SK-N-SH treated with all-trans-retinoic acid at 6 μM for 48 hours (cell line): ENCODE measurements around the gene ELAVL1.

Source experiments
- ATAC-seq: fragments of 200-7000 bp; cut with Tn5 transposase; 3 replicates; pipeline ENCODE4 v1.9.1; 2020; ENCODE audit warnings: mild to moderate bottlenecking, moderate library complexity
- ARNTL ChIP-seq: fragments of 450-650 bp; formaldehyde crosslinking; IDR thresholded peaks from 2 replicates; pipeline ENCODE4 v1.5.0; 2020; ENCODE audit warnings: low read depth, mild to moderate bottlenecking, moderate library complexity, borderline replicate concordance
- BACH2 ChIP-seq: fragments of 250-450 bp; sonication (Bioruptor Pico); IDR thresholded peaks from 2 replicates; pipeline ENCODE4 v1.9.0; 2021; ENCODE audit warnings: mild to moderate bottlenecking, borderline replicate concordance
- CSDC2 ChIP-seq: fragments of 250-450 bp; sonication (Bioruptor Pico); IDR thresholded peaks from 2 replicates; pipeline ENCODE4 v1.5.0; 2020; ENCODE audit warnings: mild to moderate bottlenecking, moderate library complexity
- ESRRG ChIP-seq: fragments of 250-450 bp; sonication (Bioruptor Pico); IDR thresholded peaks from 2 replicates; pipeline ENCODE4 v1.6.1; 2021; ENCODE audit warnings: mild to moderate bottlenecking
- GLIS3 ChIP-seq: fragments of 250-450 bp; sonication (Bioruptor Pico); IDR thresholded peaks from 2 replicates; pipeline ENCODE4 v1.5.0; 2020; ENCODE audit warnings: mild to moderate bottlenecking, moderate library complexity
- ISL1 ChIP-seq: fragments of 250-450 bp; sonication (Bioruptor Pico); IDR thresholded peaks from 2 replicates; pipeline ENCODE4 v2.1.2; 2022; ENCODE audit warnings: mild to moderate bottlenecking, moderate library complexity
- OSR1 ChIP-seq: fragments of 250-450 bp; sonication (Bioruptor Pico); IDR thresholded peaks from 2 replicates; pipeline ENCODE4 v1.8.0; 2022; ENCODE audit warnings: moderate library complexity, mild to moderate bottlenecking, inconsistent platforms
- PPARA ChIP-seq: fragments of 250-450 bp; sonication (Bioruptor Pico); IDR thresholded peaks from 2 replicates; pipeline ENCODE4 v1.5.0; 2020; ENCODE audit warnings: mild to moderate bottlenecking, borderline replicate concordance
- RARB ChIP-seq: fragments of 250-450 bp; sonication (Bioruptor Pico); IDR thresholded peaks from 2 replicates; pipeline ENCODE4 v1.8.0; 2021; ENCODE audit warnings: mild to moderate bottlenecking, moderate library complexity
- SNAI2 ChIP-seq: fragments of 250-450 bp; sonication (Bioruptor Pico); IDR thresholded peaks from 2 replicates; pipeline ENCODE4 v1.5.0; 2020; ENCODE audit warnings: mild to moderate bottlenecking, moderate library complexity
- TCF4 ChIP-seq: fragments of 250-450 bp; sonication (Bioruptor Pico); IDR thresholded peaks from 2 replicates; pipeline ENCODE4 v1.8.0; 2021; ENCODE audit warnings: mild to moderate bottlenecking, moderate library complexity, borderline replicate concordance
- TOX ChIP-seq: fragments of 250-450 bp; sonication (Bioruptor Pico); IDR thresholded peaks from 2 replicates; pipeline ENCODE4 v1.8.0; 2021; ENCODE audit warnings: mild to moderate bottlenecking, moderate library complexity, borderline replicate concordance
- ZC3H10 ChIP-seq: fragments of 250-450 bp; sonication (Bioruptor Pico); IDR thresholded peaks from 2 replicates; pipeline ENCODE4 v1.5.1; 2021; ENCODE audit warnings: mild to moderate bottlenecking, moderate library complexity
- ZFP3 ChIP-seq: fragments of 250-450 bp; sonication (Bioruptor Pico); IDR thresholded peaks from 2 replicates; pipeline ENCODE4 v1.5.0; 2020; ENCODE audit warnings: mild to moderate bottlenecking, moderate library complexity
- ZFP30 ChIP-seq: fragments of 450-650 bp; formaldehyde crosslinking; IDR thresholded peaks from 2 replicates; pipeline ENCODE4 v1.5.0; 2022; ENCODE audit warnings: mild to moderate bottlenecking, moderate library complexity
- ZNF565 ChIP-seq: fragments of 450-650 bp; formaldehyde crosslinking; conservative IDR thresholded peaks from 2 replicates; pipeline ENCODE4 v1.5.0; 2020; ENCODE audit warnings: low read depth, mild to moderate bottlenecking, moderate library complexity
- ZNF70 ChIP-seq: fragments of 450-650 bp; formaldehyde crosslinking; IDR thresholded peaks from 2 replicates; pipeline ENCODE4 v1.5.0; 2020; ENCODE audit warnings: mild to moderate bottlenecking, moderate library complexity
- ZNF8 ChIP-seq: fragments of 450-650 bp; formaldehyde crosslinking; IDR thresholded peaks from 2 replicates; pipeline ENCODE4 v1.5.0; 2020; ENCODE audit warnings: mild to moderate bottlenecking, moderate library complexity
- TF ChIP-seq, protein P1 (sequence below): fragments of 250-450 bp; sonication (Bioruptor Pico); IDR thresholded peaks from 2 replicates; pipeline ENCODE4 v1.5.1; 2021; ENCODE audit warnings: mild to moderate bottlenecking, moderate library complexity
- TF ChIP-seq, protein P2 (sequence below): fragments of 250-450 bp; sonication (Bioruptor Pico); IDR thresholded peaks from 2 replicates; pipeline ENCODE4 v1.8.0; 2020; ENCODE audit warnings: mild to moderate bottlenecking, moderate library complexity, borderline replicate concordance
- TF ChIP-seq, protein P3 (sequence below): fragments of 250-450 bp; sonication (Bioruptor Pico); IDR thresholded peaks from 2 replicates; pipeline ENCODE4 v1.5.1; 2020; ENCODE audit warnings: low read depth, mild to moderate bottlenecking, moderate library complexity

The ELAVL1 gene

DNA sequence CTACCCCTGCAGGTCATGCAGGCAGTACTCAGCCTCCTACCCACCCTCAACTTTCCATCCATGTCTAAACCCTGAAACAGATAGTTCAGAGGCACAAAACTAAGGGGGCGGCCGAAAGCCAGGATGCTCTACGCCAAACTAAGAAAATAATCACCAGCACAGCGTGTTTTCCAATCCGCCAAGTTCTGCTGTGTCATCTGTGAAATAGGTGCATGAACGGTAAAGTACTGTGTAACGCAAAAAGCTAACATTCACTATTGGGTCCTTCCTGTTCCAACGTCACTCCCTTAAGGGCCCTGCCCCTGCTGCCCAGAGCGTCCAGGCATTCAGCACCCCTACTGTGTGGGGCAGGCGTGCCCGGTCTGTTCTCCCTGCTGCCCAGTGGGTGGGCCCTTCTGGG is 49.7 kb downstream of the ELAVL1 start:
- no peak for TF ChIP-seq ZFP30 (CRISPR knock-in tag)
- TF ChIP-seq ZFP3 (CRISPR knock-in tag) = no peak
- TF ChIP-seq, protein P1, sequence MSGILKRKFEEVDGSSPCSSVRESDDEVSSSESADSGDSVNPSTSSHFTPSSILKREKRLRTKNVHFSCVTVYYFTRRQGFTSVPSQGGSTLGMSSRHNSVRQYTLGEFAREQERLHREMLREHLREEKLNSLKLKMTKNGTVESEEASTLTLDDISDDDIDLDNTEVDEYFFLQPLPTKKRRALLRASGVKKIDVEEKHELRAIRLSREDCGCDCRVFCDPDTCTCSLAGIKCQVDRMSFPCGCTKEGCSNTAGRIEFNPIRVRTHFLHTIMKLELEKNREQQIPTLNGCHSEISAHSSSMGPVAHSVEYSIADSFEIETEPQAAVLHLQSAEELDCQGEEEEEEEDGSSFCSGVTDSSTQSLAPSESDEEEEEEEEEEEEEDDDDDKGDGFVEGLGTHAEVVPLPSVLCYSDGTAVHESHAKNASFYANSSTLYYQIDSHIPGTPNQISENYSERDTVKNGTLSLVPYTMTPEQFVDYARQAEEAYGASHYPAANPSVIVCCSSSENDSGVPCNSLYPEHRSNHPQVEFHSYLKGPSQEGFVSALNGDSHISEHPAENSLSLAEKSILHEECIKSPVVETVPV (CRISPR knock-in tag) = no peak
- no peak for TF ChIP-seq ISL1 (CRISPR knock-in tag)
- TF ChIP-seq ZNF565 = no peak
- TF ChIP-seq ESRRG (CRISPR knock-in tag) = no peak
- no peak for TF ChIP-seq TOX (CRISPR knock-in tag)
- no peak for TF ChIP-seq ZNF8 (CRISPR knock-in tag)
- TF ChIP-seq, protein P2, sequence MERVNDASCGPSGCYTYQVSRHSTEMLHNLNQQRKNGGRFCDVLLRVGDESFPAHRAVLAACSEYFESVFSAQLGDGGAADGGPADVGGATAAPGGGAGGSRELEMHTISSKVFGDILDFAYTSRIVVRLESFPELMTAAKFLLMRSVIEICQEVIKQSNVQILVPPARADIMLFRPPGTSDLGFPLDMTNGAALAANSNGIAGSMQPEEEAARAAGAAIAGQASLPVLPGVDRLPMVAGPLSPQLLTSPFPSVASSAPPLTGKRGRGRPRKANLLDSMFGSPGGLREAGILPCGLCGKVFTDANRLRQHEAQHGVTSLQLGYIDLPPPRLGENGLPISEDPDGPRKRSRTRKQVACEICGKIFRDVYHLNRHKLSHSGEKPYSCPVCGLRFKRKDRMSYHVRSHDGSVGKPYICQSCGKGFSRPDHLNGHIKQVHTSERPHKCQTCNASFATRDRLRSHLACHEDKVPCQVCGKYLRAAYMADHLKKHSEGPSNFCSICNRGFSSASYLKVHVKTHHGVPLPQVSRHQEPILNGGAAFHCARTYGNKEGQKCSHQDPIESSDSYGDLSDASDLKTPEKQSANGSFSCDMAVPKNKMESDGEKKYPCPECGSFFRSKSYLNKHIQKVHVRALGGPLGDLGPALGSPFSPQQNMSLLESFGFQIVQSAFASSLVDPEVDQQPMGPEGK (CRISPR knock-in tag) = no peak
- no peak for TF ChIP-seq GLIS3 (CRISPR knock-in tag)
- no peak for TF ChIP-seq ZNF70 (CRISPR knock-in tag)
- TF ChIP-seq SNAI2 (CRISPR knock-in tag) = no peak
- TF ChIP-seq, all 23 proteins: peak for 0

DNA sequence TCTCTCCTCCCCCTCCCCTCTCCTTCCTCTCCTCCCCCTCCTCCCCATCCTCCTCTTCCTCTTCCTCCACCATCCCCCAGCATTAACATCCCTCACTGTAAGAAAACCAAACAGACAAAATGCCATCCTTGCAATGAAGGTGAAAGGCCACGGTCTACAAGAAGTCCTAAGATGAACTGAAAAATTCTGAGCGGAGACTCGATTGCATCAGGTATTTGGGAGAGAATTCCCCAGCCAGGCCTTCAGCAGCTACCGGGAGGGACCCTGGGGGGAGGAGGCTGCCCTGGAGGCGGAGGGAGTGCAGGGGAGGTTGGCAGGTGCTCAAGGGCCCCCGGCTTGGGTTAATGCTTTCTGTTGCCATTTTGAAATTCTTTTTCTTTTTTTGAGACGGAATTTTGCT is 51.9 kb downstream of the ELAVL1 start:
- TF ChIP-seq ESRRG (CRISPR knock-in tag) (no peak), CSDC2 (CRISPR knock-in tag) (no peak), OSR1 (no peak), RARB (CRISPR knock-in tag) (no peak), ZFP3 (CRISPR knock-in tag) (no peak), ARNTL (CRISPR knock-in tag) (no peak), ZNF565 (no peak), BACH2 (CRISPR knock-in tag) (no peak), TCF4 (CRISPR knock-in tag) (no peak), GLIS3 (CRISPR knock-in tag) (no peak), PPARA (CRISPR knock-in tag) (no peak), SNAI2 (CRISPR knock-in tag) (no peak), TOX (CRISPR knock-in tag) (no peak), ZNF8 (CRISPR knock-in tag) (no peak)
- TF ChIP-seq, protein P3, sequence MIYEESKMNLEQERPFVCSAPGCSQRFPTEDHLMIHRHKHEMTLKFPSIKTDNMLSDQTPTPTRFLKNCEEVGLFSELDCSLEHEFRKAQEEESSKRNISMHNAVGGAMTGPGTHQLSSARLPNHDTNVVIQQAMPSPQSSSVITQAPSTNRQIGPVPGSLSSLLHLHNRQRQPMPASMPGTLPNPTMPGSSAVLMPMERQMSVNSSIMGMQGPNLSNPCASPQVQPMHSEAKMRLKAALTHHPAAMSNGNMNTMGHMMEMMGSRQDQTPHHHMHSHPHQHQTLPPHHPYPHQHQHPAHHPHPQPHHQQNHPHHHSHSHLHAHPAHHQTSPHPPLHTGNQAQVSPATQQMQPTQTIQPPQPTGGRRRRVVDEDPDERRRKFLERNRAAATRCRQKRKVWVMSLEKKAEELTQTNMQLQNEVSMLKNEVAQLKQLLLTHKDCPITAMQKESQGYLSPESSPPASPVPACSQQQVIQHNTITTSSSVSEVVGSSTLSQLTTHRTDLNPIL (CRISPR knock-in tag) = no peak

More for the DNA sequence above, 49.7 kb downstream of the ELAVL1 start:
- ATAC-seq = no peak; the same call in 1 of the 3 replicates

DNA sequence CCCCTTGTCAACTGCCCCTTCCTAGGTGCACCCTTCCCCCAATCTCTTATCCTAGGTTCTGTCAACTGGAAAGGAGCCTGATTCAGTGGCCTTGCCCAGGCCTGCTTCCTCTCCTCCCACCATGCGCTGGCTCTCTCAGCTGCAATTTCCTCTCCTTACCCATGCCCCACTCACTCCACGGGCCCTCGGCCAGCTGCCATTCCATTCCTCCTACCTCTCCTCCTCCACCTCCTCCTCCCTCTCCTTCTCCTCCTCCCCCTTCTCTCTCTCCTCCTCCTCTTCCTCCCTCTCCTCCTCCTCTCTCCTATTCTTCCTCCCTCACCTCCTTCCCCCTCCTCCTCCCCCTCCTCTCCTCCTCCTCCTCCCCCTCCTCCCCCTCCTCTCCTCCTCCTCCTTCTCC is 52.4 kb downstream of the ELAVL1 start:
- ATAC-seq = peak; percentile 55
- no peak for TF ChIP-seq CSDC2 (CRISPR knock-in tag)
- no peak for TF ChIP-seq ESRRG (CRISPR knock-in tag)
- TF ChIP-seq, protein P2 (CRISPR knock-in tag) = no peak

More for the DNA sequence above, 51.9 kb downstream of the ELAVL1 start:
- no peak for ATAC-seq

DNA sequence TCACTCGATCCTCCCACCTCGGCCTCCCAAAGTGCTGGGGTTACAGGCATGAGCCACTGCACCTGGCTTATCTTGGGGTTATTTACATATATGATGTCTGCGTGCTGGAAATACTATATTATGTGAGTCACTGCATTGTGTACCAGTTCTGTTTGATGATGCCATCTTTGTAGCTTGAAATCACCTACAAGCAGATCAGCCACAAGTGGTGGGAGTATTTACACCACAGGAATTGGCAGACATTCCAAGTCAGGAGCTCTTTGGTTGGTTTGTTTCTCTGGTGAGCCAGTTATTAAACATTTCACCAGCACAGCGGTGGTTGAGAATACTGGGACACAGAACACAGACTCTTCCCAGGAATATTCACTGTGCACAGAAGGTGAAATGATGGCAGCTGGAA is 57.5 kb downstream of the ELAVL1 start:
- ATAC-seq = no peak

DNA sequence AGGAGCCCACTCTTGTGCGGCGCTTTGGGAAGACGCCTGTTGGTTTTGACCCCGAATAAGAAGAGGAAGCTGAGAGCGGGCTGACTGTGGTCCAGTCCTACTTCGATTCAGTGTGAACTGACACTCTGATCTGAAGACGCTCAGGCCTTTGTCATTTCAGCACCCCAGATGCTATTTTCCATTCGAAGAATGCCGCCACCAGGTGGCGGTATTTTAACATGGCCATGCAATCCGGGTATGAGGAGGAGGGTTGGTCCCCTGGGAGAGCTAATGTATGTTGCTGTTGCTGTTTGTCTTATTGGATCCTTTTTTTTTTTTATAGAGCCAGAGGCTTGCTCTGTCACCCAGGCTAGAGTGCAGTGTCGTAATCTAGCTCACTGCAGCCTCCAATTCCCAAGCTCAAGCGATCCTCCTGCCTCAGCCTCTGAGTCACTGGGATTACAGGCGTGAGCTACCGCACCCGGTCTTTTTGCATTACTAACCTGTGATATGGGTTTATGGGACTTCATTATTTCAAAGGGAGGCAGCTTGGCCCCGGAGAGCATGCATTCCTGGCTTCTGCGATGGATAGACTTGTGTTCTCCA is 61.2 kb downstream of the ELAVL1 start:
- ATAC-seq = peak; percentile 73
- TF ChIP-seq, protein P2 (CRISPR knock-in tag) = no peak
- no peak for TF ChIP-seq TCF4 (CRISPR knock-in tag)
- TF ChIP-seq TOX (CRISPR knock-in tag) = no peak
- TF ChIP-seq, protein P3 (CRISPR knock-in tag) = no peak
- TF ChIP-seq ARNTL (CRISPR knock-in tag) = no peak

More for the DNA sequence above, 57.5 kb downstream of the ELAVL1 start:
- TF ChIP-seq ZC3H10 (CRISPR knock-in tag) = no peak
